Measurements from ENCODE around the gene SLC22A23.

The SLC22A23 gene

DNA sequence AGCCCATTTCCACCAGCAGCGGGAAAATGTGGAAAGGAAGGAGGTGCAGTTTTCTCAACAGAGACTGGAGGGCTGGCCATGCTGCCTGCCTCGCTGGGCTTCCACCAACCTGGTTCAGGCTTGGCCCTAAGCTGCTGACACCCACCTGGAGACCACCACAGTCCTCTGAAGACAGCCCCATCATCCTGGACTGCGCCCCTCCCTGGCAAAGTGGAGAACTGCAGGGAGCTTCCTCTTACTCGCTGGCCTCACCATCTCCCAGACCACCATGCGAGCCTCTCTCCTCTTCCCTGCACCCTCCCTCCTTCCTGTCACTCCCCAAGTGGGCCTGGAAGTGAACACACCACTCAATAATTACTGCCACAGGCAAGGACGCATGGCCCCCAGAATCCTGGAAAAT lies 126.7 kb downstream of the SLC22A23 start:
- H3K27ac ChIP-seq: no peak overlapping the region
- no peak for TF ChIP-seq ZFX (IDR thresholded peaks at IDR 0.05)
- TF ChIP-seq, protein P1, sequence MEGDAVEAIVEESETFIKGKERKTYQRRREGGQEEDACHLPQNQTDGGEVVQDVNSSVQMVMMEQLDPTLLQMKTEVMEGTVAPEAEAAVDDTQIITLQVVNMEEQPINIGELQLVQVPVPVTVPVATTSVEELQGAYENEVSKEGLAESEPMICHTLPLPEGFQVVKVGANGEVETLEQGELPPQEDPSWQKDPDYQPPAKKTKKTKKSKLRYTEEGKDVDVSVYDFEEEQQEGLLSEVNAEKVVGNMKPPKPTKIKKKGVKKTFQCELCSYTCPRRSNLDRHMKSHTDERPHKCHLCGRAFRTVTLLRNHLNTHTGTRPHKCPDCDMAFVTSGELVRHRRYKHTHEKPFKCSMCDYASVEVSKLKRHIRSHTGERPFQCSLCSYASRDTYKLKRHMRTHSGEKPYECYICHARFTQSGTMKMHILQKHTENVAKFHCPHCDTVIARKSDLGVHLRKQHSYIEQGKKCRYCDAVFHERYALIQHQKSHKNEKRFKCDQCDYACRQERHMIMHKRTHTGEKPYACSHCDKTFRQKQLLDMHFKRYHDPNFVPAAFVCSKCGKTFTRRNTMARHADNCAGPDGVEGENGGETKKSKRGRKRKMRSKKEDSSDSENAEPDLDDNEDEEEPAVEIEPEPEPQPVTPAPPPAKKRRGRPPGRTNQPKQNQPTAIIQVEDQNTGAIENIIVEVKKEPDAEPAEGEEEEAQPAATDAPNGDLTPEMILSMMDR (conservative IDR thresholded peaks at IDR 0.05): no peak

DNA sequence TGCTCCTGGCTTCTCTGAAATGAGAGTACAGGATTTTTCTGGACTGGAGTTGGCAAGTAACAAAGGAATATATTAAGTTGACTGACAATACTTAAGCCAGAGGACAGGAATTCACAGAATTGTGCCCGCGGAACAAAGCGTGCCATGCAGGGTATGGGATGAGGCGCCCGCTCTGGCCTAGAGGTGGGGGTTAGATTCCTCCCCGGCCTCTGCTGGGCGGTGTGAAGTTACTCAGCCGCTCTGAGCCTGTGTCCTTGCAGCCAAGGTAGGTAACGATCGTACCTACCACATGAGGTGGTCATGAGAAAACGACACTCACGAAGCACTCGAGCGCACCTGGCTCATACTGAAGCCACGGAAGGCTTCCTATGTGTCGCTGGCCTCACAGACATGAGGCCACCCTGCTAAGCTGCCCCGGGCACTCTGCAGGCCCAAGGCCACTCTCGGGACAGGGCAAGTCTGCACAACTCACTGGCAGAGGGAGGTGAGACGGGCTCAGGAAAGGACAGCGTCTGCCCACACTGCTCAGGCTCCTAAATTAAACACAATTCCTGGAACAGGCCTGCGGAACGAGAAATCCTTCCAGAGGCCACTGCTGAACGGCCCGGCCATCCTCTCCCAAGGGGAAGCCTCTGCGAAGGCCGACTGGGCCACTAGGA lies 127.3 kb downstream of the SLC22A23 start:
- H3K27ac ChIP-seq: no peak overlapping the region
- TF ChIP-seq, protein P1 (conservative IDR thresholded peaks at IDR 0.05): no peak
- TF ChIP-seq ZFX (IDR thresholded peaks at IDR 0.05): no peak

DNA sequence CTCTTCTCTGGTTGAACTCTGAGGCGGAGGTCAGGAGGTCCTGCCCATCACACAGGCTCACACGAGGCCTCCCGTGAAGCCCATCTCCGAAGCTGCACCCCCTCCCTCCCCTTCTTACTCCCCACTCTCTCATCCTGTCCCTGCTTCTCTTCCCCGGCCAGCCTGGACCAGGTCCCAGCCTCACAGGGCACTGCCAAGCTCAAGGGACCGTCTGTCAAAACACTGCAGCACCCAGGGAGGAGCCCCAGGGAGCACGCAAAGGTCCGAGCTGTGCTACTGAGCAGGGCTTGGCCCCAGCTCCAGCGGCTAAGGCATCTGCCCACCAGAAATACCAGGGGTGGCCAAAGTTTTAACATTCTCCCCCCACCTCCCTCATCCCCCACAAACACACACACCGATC lies 128.1 kb downstream of the SLC22A23 start:
- no peak overlapping the region for H3K27ac ChIP-seq
- TF ChIP-seq ZFX (IDR thresholded peaks at IDR 0.05): no peak
- TF ChIP-seq, protein P1 (conservative IDR thresholded peaks at IDR 0.05): no peak

DNA sequence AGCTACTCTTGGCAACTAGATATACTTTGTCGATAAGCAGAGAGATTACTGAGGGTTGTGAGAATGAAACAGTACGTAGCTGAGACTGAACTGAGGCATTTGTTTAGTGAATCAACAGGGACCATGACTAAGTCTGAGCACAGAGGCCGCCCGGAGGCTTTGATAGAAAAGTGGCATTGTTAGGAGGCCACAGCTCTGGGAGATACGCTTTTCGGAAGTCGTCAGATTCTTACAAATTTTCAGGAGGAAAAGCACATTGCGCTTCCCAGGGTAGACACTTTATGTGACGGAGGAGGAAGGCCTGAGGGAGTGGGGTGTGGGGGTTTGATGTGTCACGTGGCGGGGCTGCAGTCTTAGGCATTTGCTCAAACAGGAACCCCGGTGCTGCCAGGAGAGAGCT lies 128.7 kb downstream of the SLC22A23 start:
- H3K27ac ChIP-seq: no peak overlapping the region
- TF ChIP-seq ZFX (IDR thresholded peaks at IDR 0.05): no peak
- TF ChIP-seq, protein P1 (conservative IDR thresholded peaks at IDR 0.05): no peak

DNA sequence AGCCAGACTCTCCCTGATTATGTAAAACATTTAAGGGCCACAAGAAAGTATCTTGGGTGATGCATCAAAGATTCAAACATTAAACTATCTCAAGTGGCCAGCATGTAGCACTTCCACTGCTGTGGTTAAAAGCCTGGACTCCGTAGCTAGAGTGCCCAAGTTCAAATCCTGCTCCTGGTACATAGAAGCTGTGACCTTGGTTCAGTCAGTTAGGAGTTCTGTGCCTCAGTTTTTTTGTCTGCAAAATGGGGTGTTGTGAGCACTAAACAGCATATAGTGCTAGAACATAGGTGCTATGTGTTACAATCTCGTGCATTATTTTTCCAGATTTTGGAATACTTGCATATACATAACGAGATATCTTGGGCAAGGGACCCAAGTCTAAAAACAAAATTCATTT lies 129.4 kb downstream of the SLC22A23 start:
- H3K27ac ChIP-seq: no peak overlapping the region
- TF ChIP-seq, protein P1 (conservative IDR thresholded peaks at IDR 0.05): no peak
- TF ChIP-seq ZFX (IDR thresholded peaks at IDR 0.05): no peak

DNA sequence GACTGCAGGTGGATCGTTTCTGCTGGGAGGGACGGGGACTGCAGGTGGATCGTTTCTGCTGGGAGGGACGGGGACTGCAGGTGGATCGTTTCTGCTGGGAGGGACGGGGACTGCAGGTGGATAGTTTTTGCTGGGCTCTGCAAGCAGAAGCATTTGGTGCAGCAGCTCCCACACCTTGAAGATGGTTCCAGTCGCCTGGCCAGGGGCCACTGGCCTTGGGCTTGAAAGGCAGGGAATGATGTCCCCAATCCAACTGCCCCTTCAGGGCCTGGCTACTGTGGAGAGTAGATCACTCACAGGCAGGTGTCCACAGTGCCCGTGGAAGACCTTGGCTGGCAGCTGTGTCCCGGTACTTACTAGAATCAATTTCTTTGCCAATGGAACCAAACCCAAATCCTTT lies 129.9 kb downstream of the SLC22A23 start:
- H3K27ac ChIP-seq: no peak overlapping the region
- TF ChIP-seq, protein P1 (conservative IDR thresholded peaks at IDR 0.05): no peak
- TF ChIP-seq ZFX (IDR thresholded peaks at IDR 0.05): no peak

DNA sequence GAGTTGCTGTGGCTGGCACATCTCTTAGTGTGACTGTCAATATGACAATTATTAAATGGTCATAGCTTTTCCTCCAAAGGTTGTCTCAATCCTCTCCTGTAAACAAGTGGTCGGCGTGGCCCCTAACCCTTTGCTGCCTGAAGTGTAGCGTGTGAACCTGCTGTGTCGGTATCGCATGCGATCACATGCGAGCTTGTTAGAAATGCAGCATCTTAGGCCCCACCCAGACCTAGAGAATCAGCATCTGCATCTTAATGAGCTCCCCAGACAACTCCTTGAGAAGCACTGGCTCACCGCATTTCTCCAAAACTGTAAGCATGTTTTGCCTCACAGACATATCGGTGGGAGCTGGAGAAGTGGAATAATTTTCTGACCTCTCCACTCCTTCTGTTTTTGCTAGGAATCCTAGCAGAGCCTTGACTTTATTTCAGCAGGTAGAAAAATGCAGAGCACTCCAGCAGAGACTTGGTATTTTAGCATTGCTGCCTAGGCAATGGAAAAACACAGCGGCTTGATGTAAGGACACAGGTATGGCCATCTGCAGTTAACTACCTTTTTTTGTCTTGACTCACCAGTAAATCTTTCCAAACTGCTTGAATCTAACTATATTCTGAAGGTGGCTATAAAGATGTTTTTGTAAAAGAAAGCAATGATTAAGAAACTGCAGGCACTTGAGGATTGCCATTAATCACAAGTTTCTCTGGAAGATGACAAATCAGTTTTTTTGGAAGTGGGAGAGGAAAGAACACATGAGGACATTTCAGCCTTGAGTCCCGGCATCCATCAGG lies 130.5 kb downstream of the SLC22A23 start:
- TF ChIP-seq, protein P1 (conservative IDR thresholded peaks at IDR 0.05): no peak
- TF ChIP-seq ZFX (IDR thresholded peaks at IDR 0.05): no peak

More for the DNA sequence above, 130.5 kb downstream of the SLC22A23 start:
- H3K27ac ChIP-seq: no peak overlapping the region

Data from C4-2B (cell line).